Measurements from ENCODE around the gene ST6GALNAC3.

- TF ChIP-seq CTCF (IDR thresholded peaks at IDR 0.05) (no peak), POLR2A (IDR thresholded peaks at IDR 0.05) (no peak), POLR2AphosphoS5 (IDR thresholded peaks at IDR 0.05) (no peak), EP300 (IDR thresholded peaks at IDR 0.05; ENCODE audit: low read depth) (no peak)
Measured at GRCh38 chr1:76289692-76290091, 215.1 kb downstream of the ST6GALNAC3 start.
